Endothelial cell (in vitro differentiated cells): ENCODE results near the gene GALNT18. TPM values are rescaled to one million over a fixed set of nuclear protein-coding genes. Genes with fewer than 3 reads are reported as not detected.
A peak's percentile ranks its signal among the peaks of the same experiment; 100 is the strongest.

Experiments
- DNase-seq: peaks from one replicate; pipeline ENCODE4 v3.0.0; 2021; ENCODE audit warnings: low spot score
- H3K27ac Mint-ChIP-seq: one replicate; pipeline ENCODE4 v1.8.0; 2021; ENCODE audit warnings: mixed read lengths, inconsistent platforms; ENCODE audit not compliant: unreplicated experiment
- H3K27me3 Mint-ChIP-seq: one replicate; pipeline ENCODE4 v1.8.0; 2021; ENCODE audit warnings: mild to moderate bottlenecking, moderate library complexity, mixed read lengths, inconsistent platforms; ENCODE audit not compliant: unreplicated experiment
- H3K36me3 Mint-ChIP-seq: one replicate; pipeline ENCODE4 v1.8.0; 2021; ENCODE audit warnings: mild to moderate bottlenecking, low read depth, mixed read lengths, inconsistent platforms; ENCODE audit not compliant: unreplicated experiment
- H3K4me1 Mint-ChIP-seq: one replicate; pipeline ENCODE4 v1.8.0; 2021; ENCODE audit warnings: mild to moderate bottlenecking, mixed read lengths, inconsistent platforms; ENCODE audit not compliant: unreplicated experiment
- H3K4me3 Mint-ChIP-seq: one replicate; pipeline ENCODE4 v1.8.0; 2021; ENCODE audit warnings: mild to moderate bottlenecking, mixed read lengths, inconsistent platforms; ENCODE audit not compliant: unreplicated experiment
- H3K9me3 Mint-ChIP-seq: one replicate; pipeline ENCODE4 v1.8.0; 2021; ENCODE audit warnings: mixed read lengths, inconsistent platforms; ENCODE audit not compliant: unreplicated experiment
- total RNA-seq: library from RNA; stranded (reverse); fragmentation: NEBNext Ultra II Directional; extraction: Animal tissue kit (Norgen Biotek cat#: 25700); gene quantifications from one replicate; pipeline ENCODE4 v1.2.1, GENCODE V29; 2021; ENCODE audit not compliant: unreplicated experiment
- TF ChIP-seq, protein P1 (sequence below): fragments of 200-600 bp; sonication (generic); IDR thresholded peaks from one replicate; pipeline ENCODE4 v1.5.0; 2021; ENCODE audit warnings: antibody characterized with exemption; ENCODE audit not compliant: unreplicated experiment

Gene GALNT18
- total RNA-seq, 1 donor from 2014 or later: 87.6 TPM

DNA sequence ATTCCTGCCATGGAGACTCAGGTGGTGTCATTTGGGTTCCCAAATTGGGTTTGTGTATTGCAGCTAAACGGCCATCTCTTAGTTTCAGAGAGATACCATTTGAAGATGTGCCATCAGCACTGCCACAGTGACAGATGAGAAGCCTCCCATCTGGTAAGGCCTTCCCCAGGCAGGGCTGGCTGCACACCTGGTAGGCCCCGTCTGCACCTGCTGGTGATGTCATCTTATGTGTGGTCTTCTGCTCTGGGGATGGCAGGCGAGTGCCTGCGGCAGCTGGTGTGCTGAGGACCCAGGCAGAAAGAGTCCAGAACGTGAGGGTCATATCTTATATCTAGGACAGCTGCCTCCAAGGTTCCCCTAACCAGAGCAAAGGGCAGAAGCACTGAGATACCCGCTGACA lies 369.4 kb downstream of the GALNT18 start:
- DNase-seq: no peak
- TF ChIP-seq, protein P1, sequence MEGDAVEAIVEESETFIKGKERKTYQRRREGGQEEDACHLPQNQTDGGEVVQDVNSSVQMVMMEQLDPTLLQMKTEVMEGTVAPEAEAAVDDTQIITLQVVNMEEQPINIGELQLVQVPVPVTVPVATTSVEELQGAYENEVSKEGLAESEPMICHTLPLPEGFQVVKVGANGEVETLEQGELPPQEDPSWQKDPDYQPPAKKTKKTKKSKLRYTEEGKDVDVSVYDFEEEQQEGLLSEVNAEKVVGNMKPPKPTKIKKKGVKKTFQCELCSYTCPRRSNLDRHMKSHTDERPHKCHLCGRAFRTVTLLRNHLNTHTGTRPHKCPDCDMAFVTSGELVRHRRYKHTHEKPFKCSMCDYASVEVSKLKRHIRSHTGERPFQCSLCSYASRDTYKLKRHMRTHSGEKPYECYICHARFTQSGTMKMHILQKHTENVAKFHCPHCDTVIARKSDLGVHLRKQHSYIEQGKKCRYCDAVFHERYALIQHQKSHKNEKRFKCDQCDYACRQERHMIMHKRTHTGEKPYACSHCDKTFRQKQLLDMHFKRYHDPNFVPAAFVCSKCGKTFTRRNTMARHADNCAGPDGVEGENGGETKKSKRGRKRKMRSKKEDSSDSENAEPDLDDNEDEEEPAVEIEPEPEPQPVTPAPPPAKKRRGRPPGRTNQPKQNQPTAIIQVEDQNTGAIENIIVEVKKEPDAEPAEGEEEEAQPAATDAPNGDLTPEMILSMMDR: no peak
- no peaks in the 10 kb centered on the region for H3K9me3 Mint-ChIP-seq

DNA sequence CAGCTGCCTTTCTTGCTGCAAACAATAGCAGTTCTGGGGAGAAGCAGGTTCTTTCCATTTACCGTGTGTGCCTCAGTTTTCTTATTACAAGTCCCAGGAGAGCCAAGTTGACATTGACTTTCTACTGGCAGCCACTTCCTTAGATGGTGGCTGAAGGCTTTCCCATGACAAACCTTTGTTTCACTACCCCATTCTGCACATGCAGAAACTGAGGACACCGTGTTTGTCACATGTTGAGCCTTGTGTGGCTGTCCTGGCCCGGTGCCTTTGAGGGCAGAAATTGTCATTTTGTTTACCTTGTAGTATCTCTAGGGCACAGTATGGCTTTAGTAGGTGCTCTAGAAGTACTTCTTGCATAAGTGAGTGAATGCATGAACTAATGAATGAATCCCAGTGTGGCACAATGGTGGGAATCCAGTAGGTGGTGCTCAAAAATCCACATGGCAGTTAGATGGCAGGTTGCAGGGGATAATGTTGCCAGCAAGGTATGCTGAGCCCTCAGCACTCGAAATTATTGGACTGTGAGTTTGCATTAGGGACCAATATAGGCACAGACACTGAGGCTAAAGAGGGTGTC lies 370.3 kb downstream of the GALNT18 start:
- DNase-seq: no peak
- Mint-ChIP-seq H3K4me1 (peaks cover 5% of the 10 kb centered on the region), H3K27ac (no peak overlapping the region), H3K27me3 (peaks cover 11% of the 10 kb centered on the region), H3K4me3 (no peak overlapping the region), H3K9me3 (no peaks in the 10 kb centered on the region), H3K36me3 (peaks cover 10% of the 10 kb centered on the region)
- TF ChIP-seq, protein P1: no peak

More for the DNA sequence above, 369.4 kb downstream of the GALNT18 start:
- H3K27me3 Mint-ChIP-seq: peaks cover 3% of the 10 kb centered on the region
- H3K4me1 Mint-ChIP-seq: peaks cover under 1% of the 10 kb centered on the region
- peaks cover 2% of the 10 kb centered on the region for H3K36me3 Mint-ChIP-seq
- H3K27ac Mint-ChIP-seq: no peak overlapping the region
- H3K4me3 Mint-ChIP-seq: no peak overlapping the region

DNA sequence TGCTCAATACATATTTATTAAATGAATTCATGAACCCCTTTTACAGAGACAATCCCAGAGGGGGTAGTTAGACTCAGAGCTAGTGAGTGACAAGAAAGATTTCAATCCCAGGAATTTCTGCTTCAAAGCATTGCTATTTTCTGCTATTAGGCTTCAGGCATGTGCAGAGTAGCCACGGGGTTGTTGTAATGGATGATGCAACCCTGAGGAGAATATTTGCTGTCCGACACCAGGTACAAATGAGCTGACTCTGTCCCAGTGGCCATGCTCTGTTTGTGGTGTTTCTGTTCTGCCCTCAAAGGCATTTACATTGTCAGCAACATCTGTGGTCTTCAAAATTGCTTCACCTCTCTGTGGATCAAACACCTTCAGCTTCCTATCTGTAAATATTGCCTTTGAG lies 371.3 kb downstream of the GALNT18 start:
- Mint-ChIP-seq H3K36me3 (peaks cover 10% of the 10 kb centered on the region), H3K4me1 (peaks cover 5% of the 10 kb centered on the region), H3K4me3 (no peak overlapping the region), H3K27me3 (peaks cover 11% of the 10 kb centered on the region), H3K27ac (no peak overlapping the region), H3K9me3 (no peaks in the 10 kb centered on the region)
- DNase-seq: no peak
- TF ChIP-seq, protein P1: no peak

DNA sequence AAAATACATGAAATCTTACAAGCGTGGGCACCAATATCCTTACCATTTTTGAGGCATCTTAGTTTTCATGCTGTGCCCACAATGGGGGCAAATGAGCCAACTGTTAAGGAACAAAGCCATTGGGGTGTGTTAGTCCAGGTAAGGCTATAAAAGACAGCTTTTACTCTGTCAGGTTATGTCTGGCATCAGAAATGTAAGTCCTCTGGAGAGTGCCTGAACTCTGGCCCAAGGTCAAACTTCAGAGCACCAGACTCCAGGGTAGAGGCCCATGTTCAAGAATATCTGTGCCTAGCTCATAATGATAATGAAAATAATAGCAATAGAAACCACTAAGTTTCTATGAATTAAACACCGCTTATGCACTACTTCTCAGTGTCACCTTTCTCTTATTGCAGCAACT lies 374.2 kb downstream of the GALNT18 start:
- Mint-ChIP-seq H3K4me3 (no peak overlapping the region), H3K27ac (peak overlapping the region; percentile 76), H3K36me3 (peaks cover 10% of the 10 kb centered on the region), H3K4me1 (peaks cover 21% of the 10 kb centered on the region), H3K27me3 (peaks cover 13% of the 10 kb centered on the region), H3K9me3 (no peaks in the 10 kb centered on the region)
- no peak for DNase-seq
- TF ChIP-seq, protein P1: no peak

DNA sequence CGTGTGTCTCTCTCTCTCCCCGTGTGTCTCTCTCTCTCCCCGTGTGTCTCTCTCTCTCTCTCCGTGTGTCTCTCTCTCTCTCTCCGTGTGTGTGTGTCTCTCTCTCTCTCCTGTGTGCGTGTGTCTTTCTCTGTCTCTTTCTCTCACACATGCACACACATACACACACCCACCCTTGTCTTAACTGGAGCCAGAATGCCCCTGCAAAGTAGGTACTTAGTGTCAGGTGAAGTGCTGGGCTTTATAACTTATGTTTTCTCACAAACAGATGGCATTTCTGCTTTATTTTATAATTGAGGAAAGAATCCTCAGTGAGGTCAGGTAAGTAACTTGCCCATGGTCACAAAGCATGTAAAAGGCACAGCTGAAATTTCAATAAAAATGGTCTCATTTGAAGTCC lies 374.7 kb downstream of the GALNT18 start:
- TF ChIP-seq, protein P1: no peak
- Mint-ChIP-seq H3K27me3 (peaks cover 13% of the 10 kb centered on the region), H3K27ac (peak overlapping the region; percentile 76), H3K9me3 (no peaks in the 10 kb centered on the region), H3K36me3 (peaks cover 10% of the 10 kb centered on the region), H3K4me3 (peak overlapping the region; percentile 71), H3K4me1 (peaks cover 21% of the 10 kb centered on the region)
- no peak for DNase-seq
